Measurements from ENCODE around the gene WNT9B. TPM values are rescaled to one million over a fixed set of nuclear protein-coding genes. Genes with fewer than 3 reads are reported as not detected.

Gene WNT9B
- total RNA-seq, 1 experiment from 2014 or later: not detected

DNA sequence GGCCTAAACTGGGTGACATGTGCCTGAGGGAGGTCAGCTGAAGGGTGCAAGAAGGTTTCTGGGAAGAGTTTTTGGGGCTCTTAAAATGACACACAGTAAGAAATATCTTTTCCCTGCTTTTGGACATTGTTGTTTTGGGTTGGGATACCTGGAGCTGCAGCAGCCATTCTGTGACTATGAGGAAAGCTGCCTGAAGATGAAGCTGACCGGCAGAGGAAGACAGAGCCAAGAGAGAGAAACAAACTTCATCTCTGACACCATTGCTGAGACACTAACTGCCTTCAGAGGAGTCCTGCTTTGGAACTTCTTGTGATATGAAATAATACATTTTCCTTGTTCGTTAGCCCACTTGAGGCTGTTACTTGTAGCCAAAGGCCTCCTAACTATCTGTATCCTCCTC lies 24.1 kb upstream of the WNT9B start:
- intact Hi-C loops (cut with micrococcal nuclease; ENCODE audit: unreplicated experiment): no loop called here
- no peaks in the 10 kb centered on the region for H3K36me3 ChIP-seq (ENCODE audit: control insufficient read depth, insufficient read depth, low read length)
- BruUV-seq (replicated peaks): no TSS peak
- POLR2A ChIA-PET: no interaction called here
- Mint-ChIP-seq H3K4me1 (ENCODE audit: low read depth, unreplicated experiment) (no peaks in the 10 kb centered on the region), H3K36me3 (ENCODE audit: insufficient read depth, unreplicated experiment) (no peaks in the 10 kb centered on the region), H3K27ac (ENCODE audit: unreplicated experiment) (no peak overlapping the region), H3K27me3 (ENCODE audit: insufficient read depth, unreplicated experiment) (no peaks in the 10 kb centered on the region), H3K9me3 (ENCODE audit: unreplicated experiment) (no peaks in the 10 kb centered on the region), H3K4me3 (ENCODE audit: unreplicated experiment) (no peak overlapping the region)
- no peak for DNase-seq
- no peaks in the 10 kb centered on the region for H3K27me3 ChIP-seq (replicated peaks; ENCODE audit: control insufficient read depth, insufficient read depth, low read length)
- no peaks in the 10 kb centered on the region for H3K9me3 ChIP-seq
- no peak overlapping the region for H3K4me3 ChIP-seq (ENCODE audit: low read depth, low read length)
- H3K4me1 ChIP-seq: no peaks in the 10 kb centered on the region
- CTCF ChIA-PET: interaction anchor here (2.5 kb wide), 1 partner anchor 8 kb away, joined by 8 read pairs; no protein-coding TSS in a partner anchor
- TF ChIP-seq, protein P1, sequence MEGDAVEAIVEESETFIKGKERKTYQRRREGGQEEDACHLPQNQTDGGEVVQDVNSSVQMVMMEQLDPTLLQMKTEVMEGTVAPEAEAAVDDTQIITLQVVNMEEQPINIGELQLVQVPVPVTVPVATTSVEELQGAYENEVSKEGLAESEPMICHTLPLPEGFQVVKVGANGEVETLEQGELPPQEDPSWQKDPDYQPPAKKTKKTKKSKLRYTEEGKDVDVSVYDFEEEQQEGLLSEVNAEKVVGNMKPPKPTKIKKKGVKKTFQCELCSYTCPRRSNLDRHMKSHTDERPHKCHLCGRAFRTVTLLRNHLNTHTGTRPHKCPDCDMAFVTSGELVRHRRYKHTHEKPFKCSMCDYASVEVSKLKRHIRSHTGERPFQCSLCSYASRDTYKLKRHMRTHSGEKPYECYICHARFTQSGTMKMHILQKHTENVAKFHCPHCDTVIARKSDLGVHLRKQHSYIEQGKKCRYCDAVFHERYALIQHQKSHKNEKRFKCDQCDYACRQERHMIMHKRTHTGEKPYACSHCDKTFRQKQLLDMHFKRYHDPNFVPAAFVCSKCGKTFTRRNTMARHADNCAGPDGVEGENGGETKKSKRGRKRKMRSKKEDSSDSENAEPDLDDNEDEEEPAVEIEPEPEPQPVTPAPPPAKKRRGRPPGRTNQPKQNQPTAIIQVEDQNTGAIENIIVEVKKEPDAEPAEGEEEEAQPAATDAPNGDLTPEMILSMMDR (IDR thresholded peaks at IDR 0.05; ENCODE audit: insufficient read depth in 1 of 2, low read depth in 1 of 2, low read length in 1 of 2, severe bottlenecking in 1 of 2, unreplicated experiment in 1 of 2): no peak

DNA sequence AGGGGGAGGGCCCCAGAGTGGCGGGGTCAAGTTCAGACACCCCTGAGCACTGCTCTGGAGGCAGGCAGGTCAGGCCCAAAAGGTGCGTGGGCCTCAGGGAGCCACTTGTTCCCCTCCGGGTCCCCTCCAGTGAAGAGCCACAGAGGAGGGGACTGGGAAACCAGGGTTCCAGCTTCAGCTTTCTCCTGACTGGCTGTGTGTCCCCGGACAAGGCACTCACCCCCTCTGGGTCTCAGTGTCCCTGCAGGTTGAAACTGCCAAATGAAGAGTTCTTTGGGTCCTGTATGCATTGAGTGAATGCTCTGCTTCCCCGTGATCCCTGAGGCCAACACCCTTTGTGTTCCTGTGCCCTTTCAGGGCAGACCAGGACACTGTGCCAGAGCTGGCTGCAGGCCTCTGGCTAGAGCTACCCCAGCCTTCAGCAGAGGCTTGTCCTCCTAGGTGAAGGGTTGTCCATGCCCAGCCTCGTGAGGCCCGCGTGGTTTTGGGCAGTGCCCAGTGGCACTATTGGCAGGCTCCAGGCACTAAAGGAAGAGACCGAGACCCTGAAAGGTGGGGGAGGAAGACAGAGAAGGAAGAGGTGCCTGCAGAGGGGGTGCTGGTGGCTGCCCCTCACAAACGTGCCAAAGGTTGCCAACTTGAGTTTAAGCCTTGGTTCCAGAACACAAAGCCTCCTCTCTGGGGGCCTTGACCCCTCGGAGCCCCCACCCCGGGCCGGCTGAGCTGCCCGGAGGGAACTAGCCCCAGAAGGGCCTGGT lies 19.6 kb upstream of the WNT9B start:
- H3K36me3 ChIP-seq (ENCODE audit: control insufficient read depth, insufficient read depth, low read length): no peaks in the 10 kb centered on the region
- no TSS peak for BruUV-seq (replicated peaks)
- no peaks in the 10 kb centered on the region for H3K27me3 Mint-ChIP-seq (ENCODE audit: insufficient read depth, unreplicated experiment)
- intact Hi-C loops (cut with micrococcal nuclease; ENCODE audit: unreplicated experiment): no loop called here
- H3K9me3 Mint-ChIP-seq (ENCODE audit: unreplicated experiment): no peaks in the 10 kb centered on the region
- H3K4me3 Mint-ChIP-seq (ENCODE audit: unreplicated experiment): no peak overlapping the region
- no peaks in the 10 kb centered on the region for H3K36me3 Mint-ChIP-seq (ENCODE audit: insufficient read depth, unreplicated experiment)
- H3K27me3 ChIP-seq (replicated peaks; ENCODE audit: control insufficient read depth, insufficient read depth, low read length): no peaks in the 10 kb centered on the region
- ChIA-PET CTCF (no interaction called here), POLR2A (no interaction called here)
- TF ChIP-seq, protein P1 (IDR thresholded peaks at IDR 0.05; ENCODE audit: insufficient read depth in 1 of 2, low read depth in 1 of 2, low read length in 1 of 2, severe bottlenecking in 1 of 2, unreplicated experiment in 1 of 2): no peak
- H3K27ac Mint-ChIP-seq (ENCODE audit: unreplicated experiment): no peak overlapping the region
- peaks cover 8% of the 10 kb centered on the region for H3K4me1 Mint-ChIP-seq (ENCODE audit: low read depth, unreplicated experiment)
- H3K9me3 ChIP-seq: no peaks in the 10 kb centered on the region
- DNase-seq: no peak
- H3K4me3 ChIP-seq (ENCODE audit: low read depth, low read length): no peak overlapping the region
- H3K4me1 ChIP-seq: 0 out of 2 replicates have a peak, but pooled peaks cover 3% of the 10 kb centered on the region

DNA sequence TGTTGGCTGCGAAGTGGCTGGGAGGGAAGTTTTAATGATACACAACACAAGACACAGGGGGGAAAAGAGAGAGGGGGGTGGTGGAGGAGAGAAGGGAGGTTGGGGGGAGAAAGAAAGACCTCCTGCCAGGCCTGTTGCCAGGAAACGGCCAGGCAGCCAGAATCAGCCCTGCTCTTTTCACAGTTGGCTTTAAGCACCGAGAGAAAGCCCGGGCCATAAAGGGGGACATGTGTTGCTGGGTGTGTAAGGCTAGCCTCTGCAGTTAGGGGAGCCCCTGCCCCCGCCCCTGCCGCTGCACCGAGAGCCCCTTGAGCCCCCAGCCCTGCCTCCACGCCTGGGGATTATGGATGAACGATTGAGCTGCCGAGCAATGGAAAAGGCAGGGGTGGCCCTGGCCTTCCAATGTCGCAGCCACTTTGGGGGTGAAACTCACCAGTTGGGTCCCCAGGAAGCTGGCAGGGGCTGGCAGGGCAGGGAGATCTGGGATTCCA lies 19.0 kb upstream of the WNT9B start:
- Histone ChIP-seq H3K36me3 (ENCODE audit: control insufficient read depth, insufficient read depth, low read length) (no peaks in the 10 kb centered on the region), H3K4me1 (0 out of 2 replicates have a peak, but pooled peaks cover 3% of the 10 kb centered on the region), H3K27me3 (replicated peaks; ENCODE audit: control insufficient read depth, insufficient read depth, low read length) (no peaks in the 10 kb centered on the region), H3K9me3 (no peaks in the 10 kb centered on the region), H3K4me3 (ENCODE audit: low read depth, low read length) (no peak overlapping the region)
- no peak overlapping the region for H3K4me3 Mint-ChIP-seq (ENCODE audit: unreplicated experiment)
- no TSS peak for BruUV-seq (replicated peaks)
- H3K9me3 Mint-ChIP-seq (ENCODE audit: unreplicated experiment): no peaks in the 10 kb centered on the region
- intact Hi-C loops (cut with micrococcal nuclease; ENCODE audit: unreplicated experiment): no loop called here
- ChIA-PET POLR2A (no interaction called here), CTCF (interaction anchor here (1.6 kb wide), 1 partner anchor 19 kb away, joined by 4 read pairs; the partner anchor contains the start of gene WNT9B)
- DNase-seq: no peak
- no peaks in the 10 kb centered on the region for H3K36me3 Mint-ChIP-seq (ENCODE audit: insufficient read depth, unreplicated experiment)
- TF ChIP-seq, protein P1 (IDR thresholded peaks at IDR 0.05; ENCODE audit: insufficient read depth in 1 of 2, low read depth in 1 of 2, low read length in 1 of 2, severe bottlenecking in 1 of 2, unreplicated experiment in 1 of 2): no peak
- H3K27me3 Mint-ChIP-seq (ENCODE audit: insufficient read depth, unreplicated experiment): no peaks in the 10 kb centered on the region
- H3K4me1 Mint-ChIP-seq (ENCODE audit: low read depth, unreplicated experiment): peaks cover 8% of the 10 kb centered on the region
- no peak overlapping the region for H3K27ac Mint-ChIP-seq (ENCODE audit: unreplicated experiment)

All from Caco-2 (cell line).